ENCODE results near the gene ADAMTS14.

Gene ADAMTS14

DNA sequence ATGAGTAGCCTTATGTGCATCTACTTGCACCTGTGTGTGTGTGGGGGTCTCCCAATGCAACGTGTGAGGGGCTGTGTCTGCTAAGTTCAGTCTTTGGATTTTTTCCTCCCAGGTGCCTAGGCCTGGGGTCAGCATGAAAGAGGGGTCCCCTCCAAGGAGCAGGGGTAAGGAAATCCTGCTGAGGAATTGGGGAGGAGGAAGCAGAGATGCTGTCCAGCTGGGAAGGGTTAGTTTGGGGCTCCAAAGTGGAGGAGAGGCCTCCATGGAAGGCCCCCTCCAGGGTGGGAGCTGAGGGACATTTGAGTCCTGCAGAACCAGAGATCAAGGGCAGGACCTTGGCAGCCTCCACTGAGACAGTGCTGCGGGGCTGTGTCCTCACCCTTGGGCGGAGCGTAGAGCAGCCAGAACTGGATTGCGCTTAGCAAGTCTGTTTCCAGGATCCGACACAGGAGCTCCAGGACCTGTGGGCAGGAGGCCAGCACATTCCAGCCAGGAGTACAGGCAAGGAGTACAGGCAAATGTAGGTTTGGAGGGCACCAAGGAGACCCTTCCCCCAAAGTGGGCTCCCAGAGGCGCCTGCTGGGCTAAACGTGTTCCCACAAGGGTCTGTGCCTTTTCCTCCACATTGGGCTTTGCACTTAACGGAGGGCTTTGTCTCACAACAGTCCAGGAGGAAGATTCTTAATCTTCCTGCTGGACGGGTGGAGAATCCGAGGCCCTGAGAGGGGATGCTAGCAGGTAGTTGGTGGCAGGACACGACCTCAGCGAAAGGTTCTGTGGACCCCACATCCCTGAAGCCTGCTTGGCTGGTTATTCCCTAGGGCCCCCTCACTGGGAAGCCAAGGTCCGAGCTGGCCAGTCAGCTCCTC is 102.7 kb downstream of the ADAMTS14 start:
- TF ChIP-seq POLR2A (IDR thresholded peaks at IDR 0.05; ENCODE audit: low read depth, low read length) (no peak), POLR2AphosphoS5 (IDR thresholded peaks at IDR 0.05; ENCODE audit: low read depth, low read length) (no peak), TAF1 (IDR thresholded peaks at IDR 0.05; ENCODE audit: borderline replicate concordance, low read depth, low read length) (no peak)
- no peak for DNase-seq (ENCODE audit: insufficient read length)
- no peak for FAIRE-seq

GRCh38 chr10:70775679-70776454 is 103.6 kb downstream of the ADAMTS14 start:
- TF ChIP-seq POLR2AphosphoS5 (IDR thresholded peaks at IDR 0.05; ENCODE audit: low read depth, low read length) (no peak), TAF1 (IDR thresholded peaks at IDR 0.05; ENCODE audit: borderline replicate concordance, low read depth, low read length) (no peak), POLR2A (IDR thresholded peaks at IDR 0.05; ENCODE audit: low read depth, low read length) (no peak)
- DNase-seq (ENCODE audit: insufficient read length), result no peak
- no peak for FAIRE-seq

- no peak for FAIRE-seq
- TF ChIP-seq POLR2A (IDR thresholded peaks at IDR 0.05; ENCODE audit: low read depth, low read length) (no peak), POLR2AphosphoS5 (IDR thresholded peaks at IDR 0.05; ENCODE audit: low read depth, low read length) (no peak), TAF1 (IDR thresholded peaks at IDR 0.05; ENCODE audit: borderline replicate concordance, low read depth, low read length) (no peak)
Observed at GRCh38 chr10:70776455-70777005, 104.2 kb downstream of the ADAMTS14 start.

GRCh38 chr10:70777063-70777875 is 105.0 kb downstream of the ADAMTS14 start:
- DNase-seq (ENCODE audit: insufficient read length) (no peak), FAIRE-seq (no peak)
- TF ChIP-seq POLR2A (IDR thresholded peaks at IDR 0.05; ENCODE audit: low read depth, low read length) (no peak), TAF1 (IDR thresholded peaks at IDR 0.05; ENCODE audit: borderline replicate concordance, low read depth, low read length) (no peak), POLR2AphosphoS5 (IDR thresholded peaks at IDR 0.05; ENCODE audit: low read depth, low read length) (no peak)

More at GRCh38 chr10:70776455-70777005, 104.2 kb downstream of the ADAMTS14 start:
- DNase-seq (ENCODE audit: insufficient read length), result no peak

- no peak for TF ChIP-seq POLR2AphosphoS5 (IDR thresholded peaks at IDR 0.05; ENCODE audit: low read depth, low read length)
- no peak for TF ChIP-seq TAF1 (IDR thresholded peaks at IDR 0.05; ENCODE audit: borderline replicate concordance, low read depth, low read length)
- no peak for TF ChIP-seq POLR2A (IDR thresholded peaks at IDR 0.05; ENCODE audit: low read depth, low read length)
- FAIRE-seq (no peak), DNase-seq (ENCODE audit: insufficient read length) (no peak)
Observed at GRCh38 chr10:70778267-70778924, 106.1 kb downstream of the ADAMTS14 start.

DNA sequence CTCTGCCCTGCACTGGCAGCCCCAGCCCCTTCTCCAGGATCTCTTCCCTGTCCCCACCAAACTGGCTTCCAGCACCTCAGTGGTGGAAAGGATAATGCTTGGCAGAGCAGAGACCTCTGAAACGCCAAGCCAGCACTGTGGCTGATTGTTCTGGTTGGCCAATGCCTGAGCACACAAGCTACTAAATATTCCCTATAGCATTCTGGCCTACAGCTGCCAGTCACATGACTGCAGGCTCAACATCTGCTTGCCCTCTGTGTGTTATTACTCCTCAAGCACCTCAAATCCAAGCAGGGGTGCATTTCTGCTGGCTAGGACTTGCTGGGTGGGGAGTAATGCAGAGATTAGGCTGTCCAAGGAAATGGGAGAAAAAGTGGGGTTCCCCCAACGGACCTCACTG is 106.8 kb downstream of the ADAMTS14 start:
- DNase-seq (ENCODE audit: insufficient read length) (no peak), FAIRE-seq (no peak)
- no peak for TF ChIP-seq POLR2AphosphoS5 (IDR thresholded peaks at IDR 0.05; ENCODE audit: low read depth, low read length)

- DNase-seq (ENCODE audit: insufficient read length) (no peak), FAIRE-seq (no peak)
- TF ChIP-seq POLR2AphosphoS5 (IDR thresholded peaks at IDR 0.05; ENCODE audit: low read depth, low read length) (no peak), POLR2A (IDR thresholded peaks at IDR 0.05; ENCODE audit: low read depth, low read length) (no peak), TAF1 (IDR thresholded peaks at IDR 0.05; ENCODE audit: borderline replicate concordance, low read depth, low read length) (no peak)
Observed at GRCh38 chr10:70779511-70780369, 107.4 kb downstream of the ADAMTS14 start.

- FAIRE-seq (no peak), DNase-seq (ENCODE audit: insufficient read length) (no peak)
- TF ChIP-seq POLR2A (IDR thresholded peaks at IDR 0.05; ENCODE audit: low read depth, low read length), result no peak
- TF ChIP-seq TAF1 (IDR thresholded peaks at IDR 0.05; ENCODE audit: borderline replicate concordance, low read depth, low read length), result no peak
- no peak for TF ChIP-seq POLR2AphosphoS5 (IDR thresholded peaks at IDR 0.05; ENCODE audit: low read depth, low read length)
Observed at GRCh38 chr10:70780370-70780760, 108.1 kb downstream of the ADAMTS14 start.

DNA sequence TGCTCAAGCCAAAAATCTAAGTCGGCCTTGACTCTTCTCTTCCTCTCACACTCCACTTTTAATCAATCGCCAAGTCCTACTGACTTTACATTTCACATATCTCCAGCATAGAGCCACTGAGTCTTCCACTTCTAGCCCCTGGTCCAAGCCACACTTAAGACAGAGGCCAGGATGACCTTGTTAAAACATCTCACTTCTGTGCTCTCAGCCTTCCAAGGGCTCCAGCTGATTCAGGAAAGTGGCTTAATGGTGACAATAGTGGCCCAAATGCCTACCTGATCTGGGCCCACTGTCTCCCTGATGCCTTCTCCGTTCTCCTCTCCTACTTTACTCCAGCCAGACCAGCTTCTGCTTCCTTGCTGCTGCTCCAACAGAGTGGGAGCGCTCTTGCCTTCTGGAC is 108.5 kb downstream of the ADAMTS14 start:
- no peak for DNase-seq (ENCODE audit: insufficient read length)
- FAIRE-seq, result no peak

More for the DNA sequence above, 108.5 kb downstream of the ADAMTS14 start:
- TF ChIP-seq TAF1 (IDR thresholded peaks at IDR 0.05; ENCODE audit: borderline replicate concordance, low read depth, low read length) (no peak), POLR2A (IDR thresholded peaks at IDR 0.05; ENCODE audit: low read depth, low read length) (no peak), POLR2AphosphoS5 (IDR thresholded peaks at IDR 0.05; ENCODE audit: low read depth, low read length) (no peak)

Data from GM12892 (cell line).